AG04450 (cell line): ENCODE measurements around the gene NAGPA. TPM values are rescaled to one million over a fixed set of nuclear protein-coding genes. Genes with fewer than 3 reads are reported as not detected.

Experiments
- CTCF ChIA-PET: fragments of 300-600, 350-600 bp; formaldehyde crosslinking; extraction: SDS; loops from one replicate; lab custom pipeline; 2022; ENCODE audit warnings: antibody characterized with exemption, inconsistent platforms; lab: Charles Lee
- POLR2A ChIA-PET: fragments of 350-600 bp; formaldehyde crosslinking; extraction: SDS; loops from one replicate; lab custom pipeline; 2021; ENCODE audit warnings: antibody characterized with exemption, inconsistent platforms; lab: Yijun Ruan, JAX
- DNase-seq: peaks from one replicate; pipeline ENCODE4 v3.0.0-alpha.2; 2011; ENCODE audit warnings: low read depth, low spot score
- H3K27ac ChIP-seq: one replicate; pipeline ENCODE4 v1.5.1; 2012; ENCODE audit warnings: low read depth, low read length, control low read depth
- H3K27me3 ChIP-seq: one replicate; pipeline ENCODE4 v1.6.0; 2012; ENCODE audit warnings: low read length; ENCODE audit not compliant: control insufficient read depth, insufficient read depth
- H3K4me3 ChIP-seq: 2 replicates; pipeline ENCODE4 v1.5.1; 2011; ENCODE audit warnings: mild to moderate bottlenecking, low read depth, low read length, control low read depth
- H3K9me3 ChIP-seq: 2 replicates; pipeline ENCODE4 v1.5.1; 2012; ENCODE audit warnings: low read length; ENCODE audit not compliant: control insufficient read depth, insufficient read depth
- CTCF ChIP-seq: IDR thresholded peaks from 2 replicates; pipeline ENCODE4 v1.5.1; 2011; ENCODE audit warnings: low read depth, low read length, control low read depth, inconsistent platforms
- polyA plus RNA-seq: library from polyadenylated mRNA; depleted of rRNA; stranded (reverse); fragments of >200 nt; gene quantifications from 2 replicates; pipeline ENCODE4 v1.2.3, GENCODE V29; 2011

Gene NAGPA
- polyA plus RNA-seq, 1 experiment: 7.9 TPM

DNA sequence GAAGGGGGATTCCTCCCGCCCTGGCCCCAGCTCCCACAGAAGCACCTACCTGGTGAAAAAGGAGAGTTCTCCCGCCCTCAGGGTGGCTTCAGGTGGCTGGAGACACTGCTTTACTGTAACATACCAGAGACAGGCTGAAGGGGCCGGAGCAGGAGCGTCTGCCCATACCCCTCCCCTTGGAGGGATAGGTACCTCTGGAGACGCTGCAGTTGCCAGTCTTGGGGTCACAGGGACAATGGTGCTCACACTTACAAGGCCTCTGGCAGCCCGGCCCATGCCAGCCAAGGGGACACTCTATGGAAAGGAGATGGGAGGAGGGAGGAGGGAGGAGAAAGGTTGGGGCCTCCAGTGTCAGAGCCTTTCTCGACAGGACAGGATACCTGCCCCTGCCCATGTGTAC is 6.6 kb downstream of the NAGPA start:
- ChIA-PET CTCF (no interaction called here), POLR2A (no interaction called here)
- Histone ChIP-seq H3K27me3 (no peaks in the 10 kb centered on the region), H3K27ac (no peak overlapping the region), H3K4me3 (no peak overlapping the region), H3K9me3 (no peaks in the 10 kb centered on the region)
- DNase-seq: no peak
- TF ChIP-seq CTCF: no peak

- ChIA-PET POLR2A (no interaction called here), CTCF (no interaction called here)
- H3K27ac ChIP-seq: no peak overlapping the region
- no peaks in the 10 kb centered on the region for H3K27me3 ChIP-seq
- no peak for TF ChIP-seq CTCF
- H3K4me3 ChIP-seq: no peak overlapping the region
- no peak for DNase-seq
- H3K9me3 ChIP-seq: no peaks in the 10 kb centered on the region
Measured at GRCh38 chr16:5026664-5027063, 7.1 kb downstream of the NAGPA start.

- TF ChIP-seq CTCF: peak; percentile 50
- CTCF ChIA-PET: interaction anchor here (0.9 to 1.4 kb wide), 4 partner anchors 9 to 70 kb away, joined by 3 to 4 read pairs (median 3); partner anchors contain the start of gene NAGPA
- Histone ChIP-seq H3K27me3 (peaks cover 3% of the 10 kb centered on the region), H3K27ac (no peak overlapping the region), H3K4me3 (no peak overlapping the region), H3K9me3 (no peaks in the 10 kb centered on the region; the same call in 1 of the 2 replicates)
- DNase-seq: no peak
- POLR2A ChIA-PET: no interaction called here
Measured at GRCh38 chr16:5025171-5025632, 8.5 kb downstream of the NAGPA start.

- Histone ChIP-seq H3K9me3 (no peaks in the 10 kb centered on the region; the same call in 1 of the 2 replicates), H3K4me3 (no peak overlapping the region), H3K27me3 (peaks cover 3% of the 10 kb centered on the region), H3K27ac (no peak overlapping the region)
- ChIA-PET CTCF (interaction anchor here (0.9 to 1.4 kb wide), 4 partner anchors 9 to 69 kb away, joined by 3 to 4 read pairs (median 3); partner anchors contain the start of gene NAGPA), POLR2A (no interaction called here)
- DNase-seq: no peak
- 0 out of 2 replicates have a peak, but pooled peaks have one; percentile 19 for TF ChIP-seq CTCF
Measured at GRCh38 chr16:5024632-5025031, 9.1 kb downstream of the NAGPA start.

- no peak for TF ChIP-seq CTCF
- ChIA-PET POLR2A (interaction anchor here (0.6 kb wide), 1 partner anchor 159 kb away, joined by 3 read pairs; no protein-coding TSS in a partner anchor), CTCF (no interaction called here)
- Histone ChIP-seq H3K9me3 (no peaks in the 10 kb centered on the region; the same call in 1 of the 2 replicates), H3K4me3 (no peak overlapping the region), H3K27me3 (peaks cover 11% of the 10 kb centered on the region), H3K27ac (no peak overlapping the region)
- no peak for DNase-seq
Measured at GRCh38 chr16:5022521-5022920, 11.2 kb downstream of the NAGPA start.
